ENCODE results near the gene ELL.

Gene ELL

GRCh38 chr19:18430417-18431144 lies 91.3 kb downstream of the ELL start:
- Histone ChIP-seq H3K27me3 (ENCODE audit: control insufficient read depth, low read length) (no peaks in the 10 kb centered on the region), H3F3A (ENCODE audit: control insufficient read depth, insufficient read depth) (peaks cover 9% of the 10 kb centered on the region), H3K36me3 (ENCODE audit: control insufficient read depth, low read length) (peaks cover 49% of the 10 kb centered on the region), H3K27ac (ENCODE audit: low read depth, low read length) (no peak overlapping the region), H3K4me3 (ENCODE audit: low read length) (no peak overlapping the region), H3K4me1 (ENCODE audit: control insufficient read depth, low read length) (peaks cover 74% of the 10 kb centered on the region), H3K9me3 (ENCODE audit: control insufficient read depth, insufficient read depth, low read length) (no peaks in the 10 kb centered on the region), H3K79me2 (ENCODE audit: control insufficient read depth, low read length) (peaks cover 36% of the 10 kb centered on the region), H4K20me1 (ENCODE audit: control insufficient read depth, insufficient read depth, low read depth, low read length) (0 out of 2 replicates have a peak, but pooled peaks cover 3% of the 10 kb centered on the region), H3K9me2 (replicated peaks; ENCODE audit: control insufficient read depth, low read length) (no peaks in the 10 kb centered on the region), H3K4me2 (ENCODE audit: low read length) (peak overlapping the region; percentile 74; the same call in 1 of the 2 replicates)
- TF ChIP-seq CTCF (IDR thresholded peaks at IDR 0.05; ENCODE audit: low read depth, low read length, poor library complexity, severe bottlenecking), result no peak
- TF ChIP-seq EZH2phosphoT487 (IDR thresholded peaks at IDR 0.05; ENCODE audit: borderline replicate concordance, low read length), result no peak

GRCh38 chr19:18429717-18430416 lies 92.0 kb downstream of the ELL start:
- Histone ChIP-seq H3K27me3 (ENCODE audit: control insufficient read depth, low read length) (no peaks in the 10 kb centered on the region), H3F3A (ENCODE audit: control insufficient read depth, insufficient read depth) (peaks cover 9% of the 10 kb centered on the region), H3K36me3 (ENCODE audit: control insufficient read depth, low read length) (peaks cover 47% of the 10 kb centered on the region), H3K4me1 (ENCODE audit: control insufficient read depth, low read length) (peaks cover 82% of the 10 kb centered on the region), H3K9me3 (ENCODE audit: control insufficient read depth, insufficient read depth, low read length) (no peaks in the 10 kb centered on the region), H3K9me2 (replicated peaks; ENCODE audit: control insufficient read depth, low read length) (no peaks in the 10 kb centered on the region), H4K20me1 (ENCODE audit: control insufficient read depth, insufficient read depth, low read depth, low read length) (0 out of 2 replicates have a peak, but pooled peaks cover 3% of the 10 kb centered on the region), H3K79me2 (ENCODE audit: control insufficient read depth, low read length) (peaks cover 43% of the 10 kb centered on the region), H3K27ac (ENCODE audit: low read depth, low read length) (peak overlapping the region; percentile 53), H3K4me2 (ENCODE audit: low read length) (peak overlapping the region; percentile 74), H3K4me3 (ENCODE audit: low read length) (peak overlapping the region; percentile 67)
- TF ChIP-seq EZH2phosphoT487 (IDR thresholded peaks at IDR 0.05; ENCODE audit: borderline replicate concordance, low read length) (no peak), CTCF (IDR thresholded peaks at IDR 0.05; ENCODE audit: low read depth, low read length, poor library complexity, severe bottlenecking) (no peak)

GRCh38 chr19:18428787-18429674 lies 92.8 kb downstream of the ELL start:
- Histone ChIP-seq H3K4me3 (ENCODE audit: low read length) (peak overlapping the region; percentile 67), H3K27me3 (ENCODE audit: control insufficient read depth, low read length) (no peaks in the 10 kb centered on the region), H4K20me1 (ENCODE audit: control insufficient read depth, insufficient read depth, low read depth, low read length) (peaks cover 7% of the 10 kb centered on the region; the same call in 1 of the 2 replicates), H3K36me3 (ENCODE audit: control insufficient read depth, low read length) (peaks cover 47% of the 10 kb centered on the region), H3K4me2 (ENCODE audit: low read length) (peak overlapping the region; percentile 74), H3K4me1 (ENCODE audit: control insufficient read depth, low read length) (peaks cover 90% of the 10 kb centered on the region), H3K9me2 (replicated peaks; ENCODE audit: control insufficient read depth, low read length) (no peaks in the 10 kb centered on the region), H3K27ac (ENCODE audit: low read depth, low read length) (peak overlapping the region; percentile 53), H3K79me2 (ENCODE audit: control insufficient read depth, low read length) (peaks cover 51% of the 10 kb centered on the region), H3F3A (ENCODE audit: control insufficient read depth, insufficient read depth) (peaks cover 12% of the 10 kb centered on the region), H3K9me3 (ENCODE audit: control insufficient read depth, insufficient read depth, low read length) (no peaks in the 10 kb centered on the region)
- no peak for TF ChIP-seq CTCF (IDR thresholded peaks at IDR 0.05; ENCODE audit: low read depth, low read length, poor library complexity, severe bottlenecking)
- no peak for TF ChIP-seq EZH2phosphoT487 (IDR thresholded peaks at IDR 0.05; ENCODE audit: borderline replicate concordance, low read length)
